Peyer's patch (tissue), 4 donors: ENCODE results near the gene ATG16L2. TPM values are rescaled to one million over a fixed set of nuclear protein-coding genes. Genes with fewer than 3 reads are reported as not detected.
"Not testable (repeated sequence)": the region's sequence is repeated elsewhere in the genome, so short reads cannot be mapped to it uniquely, and the experiment has no call there.

Experiments used
- DNase-seq, 3 donors: peaks; one replicate each; pipeline ENCODE4 v3.0.0-alpha.2; 2017 to 2019
- H3K27ac ChIP-seq, 4 donors: fragments of 200-600 bp; sonication (generic); one replicate each; pipeline ENCODE4 v1.5.1; 2016 to 2019
- H3K27me3 ChIP-seq, 2 donors: fragments of 200-600 bp; sonication (generic); one replicate each; pipeline ENCODE4 v1.5.1; 2019
- H3K36me3 ChIP-seq, 3 donors: fragments of 200-600 bp; sonication (generic); one replicate each; pipeline ENCODE4 v1.5.1; 2016 to 2019
- H3K4me1 ChIP-seq, 4 donors: fragments of 200-600 bp; sonication (generic); one replicate each; pipeline ENCODE4 v1.5.1; 2016 to 2019
- H3K4me3 ChIP-seq, 4 donors: fragments of 200-600 bp; sonication (generic); 1 replicate in 3 of 4; 2 replicates in 1 of 4; pipeline ENCODE4 v1.5.1; 2016 to 2019; ENCODE audit warnings: mild to moderate bottlenecking in 1 of 4
- H3K9me3 ChIP-seq, 4 donors: fragments of 200-600 bp; sonication (generic); one replicate each; pipeline ENCODE4 v1.5.1; 2016 to 2019; ENCODE audit warnings: mild to moderate bottlenecking in 1 of 4
- CTCF ChIP-seq, 6 experiments: fragments of 450-650 bp in 4 of 6; fragments of 200-600 bp in 2 of 6; sonication (generic) in 1 of 6; IDR thresholded peaks; one replicate each; pipeline ENCODE4 v1.5.1; 2017 to 2019; ENCODE audit warnings: antibody characterized with exemption in 6 of 6, mild to moderate bottlenecking in 3 of 6, moderate library complexity in 1 of 6
- POLR2A ChIP-seq, 2 donors: fragments of 450-650 bp; IDR thresholded peaks; one replicate each; pipeline ENCODE4 v1.5.1; 2017; ENCODE audit warnings: antibody characterized with exemption in 2 of 2, mild to moderate bottlenecking in 2 of 2, moderate library complexity in 2 of 2
- total RNA-seq, 4 donors: library from RNA; depleted of rRNA; stranded (reverse); fragments of >200 nt; gene quantifications; one replicate each; pipeline ENCODE4 v1.1.0, GENCODE V29; 2016

The ATG16L2 gene
- total RNA-seq, 4 donors from 2014 or later, result 39.9 to 226 (median 65.0) TPM

GRCh38 chr11:72793076-72793424 lies 21.2 kb upstream of the ATG16L2 start:
- peaks cover 0 to 18% (median 10%) of the 10 kb centered on the region in 4 donors for H3K4me1 ChIP-seq
- DNase-seq, result no peak

GRCh38 chr11:72793425-72794367 lies 20.5 kb upstream of the ATG16L2 start, which contains the start of gene STARD10:
TSS of gene STARD10 (minus strand) at chr11:72794047. CDS start at chr11:72781181, 12,866 bp downstream.
- peak within 1 kb of the TSS; percentile 77 to 96 (median 92) for H3K27ac ChIP-seq
- peak within 1 kb of the TSS; percentile 57 to 72 (median 66) for H3K4me3 ChIP-seq
- no peaks in the 10 kb centered on the region for H3K36me3 ChIP-seq
- peaks cover 0 to 16% (median 9%) of the 10 kb centered on the region in 4 donors for H3K4me1 ChIP-seq
- peak; percentile 94 to 98 (median 97) for DNase-seq
- H3K9me3 ChIP-seq, result no peaks in the 10 kb centered on the region
- TF ChIP-seq CTCF (IDR thresholded peaks at IDR 0.05) (peak; percentile 98 to 100 (median 99)), POLR2A (IDR thresholded peaks at IDR 0.05) (no peak)
- no peaks in the 10 kb centered on the region for H3K27me3 ChIP-seq

More at GRCh38 chr11:72793076-72793424, 21.2 kb upstream of the ATG16L2 start:
- Histone ChIP-seq H3K27me3 (no peaks in the 10 kb centered on the region), H3K36me3 (no peaks in the 10 kb centered on the region), H3K4me3 (peak overlapping the region in 2 of 4 donors; percentile 57 to 66), H3K27ac (peak overlapping the region; percentile 77 to 96 (median 92)), H3K9me3 (no peaks in the 10 kb centered on the region)
- TF ChIP-seq POLR2A (IDR thresholded peaks at IDR 0.05) (no peak), CTCF (IDR thresholded peaks at IDR 0.05) (no peak)

GRCh38 chr11:72798361-72798760 lies 15.8 kb upstream of the ATG16L2 start:
- Histone ChIP-seq H3K36me3 (no peaks in the 10 kb centered on the region), H3K4me3 (no peak overlapping the region), H3K4me1 (peaks cover 0 to 7% (median under 1%) of the 10 kb centered on the region in 4 donors), H3K9me3 (no peaks in the 10 kb centered on the region), H3K27ac (no peak overlapping the region), H3K27me3 (no peaks in the 10 kb centered on the region)
- no peak for DNase-seq
- TF ChIP-seq CTCF (IDR thresholded peaks at IDR 0.05) (no peak), POLR2A (IDR thresholded peaks at IDR 0.05) (no peak)

GRCh38 chr11:72799441-72799840 lies 14.8 kb upstream of the ATG16L2 start:
- H3K4me3 ChIP-seq, result no peak overlapping the region
- DNase-seq, result no peak
- peaks cover 0 to 2% (median 0%) of the 10 kb centered on the region in 4 donors for H3K4me1 ChIP-seq
- no peaks in the 10 kb centered on the region for H3K36me3 ChIP-seq
- no peaks in the 10 kb centered on the region for H3K9me3 ChIP-seq
- no peak overlapping the region for H3K27ac ChIP-seq
- TF ChIP-seq POLR2A (IDR thresholded peaks at IDR 0.05), result no peak
- no peak for TF ChIP-seq CTCF (IDR thresholded peaks at IDR 0.05)
- no peaks in the 10 kb centered on the region for H3K27me3 ChIP-seq

GRCh38 chr11:72802822-72803221 lies 11.4 kb upstream of the ATG16L2 start:
- no peak for TF ChIP-seq POLR2A (IDR thresholded peaks at IDR 0.05)
- H3K36me3 ChIP-seq, result no peaks in the 10 kb centered on the region
- no peak overlapping the region for H3K4me3 ChIP-seq
- H3K27me3 ChIP-seq, result no peaks in the 10 kb centered on the region
- no peak overlapping the region for H3K27ac ChIP-seq
- H3K4me1 ChIP-seq, result no peaks in the 10 kb centered on the region
- H3K9me3 ChIP-seq, result no peaks in the 10 kb centered on the region
- DNase-seq, result no peak

- Histone ChIP-seq H3K36me3 (peaks cover 0 to 6% (median 0%) of the 10 kb centered on the region in 3 donors), H3K9me3 (no peaks in the 10 kb centered on the region), H3K4me3 (no peak overlapping the region), H3K27ac (no peak overlapping the region), H3K27me3 (no peaks in the 10 kb centered on the region), H3K4me1 (no peaks in the 10 kb centered on the region)
- TF ChIP-seq CTCF (IDR thresholded peaks at IDR 0.05), result no peak
- no peak for TF ChIP-seq POLR2A (IDR thresholded peaks at IDR 0.05)
- no peak for DNase-seq
These were observed 9.0 kb upstream of the ATG16L2 start for GRCh38 chr11:72805216-72805615.

- not testable (repeated sequence) for DNase-seq, H3K36me3 ChIP-seq, H3K27ac ChIP-seq, H3K4me3 ChIP-seq, H3K4me1 ChIP-seq, H3K27me3 ChIP-seq, H3K9me3 ChIP-seq
These were observed 7.8 kb upstream of the ATG16L2 start for GRCh38 chr11:72806378-72806777.
